GM12892 (cell line): Measurements from ENCODE around the gene ASCC2.

Experiments used
- POLR2A ChIP-seq: IDR thresholded peaks from 2 replicates; pipeline ENCODE4 v1.6.1; 2011; ENCODE audit warnings: low read depth, low read length, control low read depth
- POLR2AphosphoS5 ChIP-seq: IDR thresholded peaks from 2 replicates; pipeline ENCODE4 v1.6.1; 2011; ENCODE audit warnings: low read depth, low read length, control low read depth
- TAF1 ChIP-seq: IDR thresholded peaks from 2 replicates; pipeline ENCODE4 v1.6.1; 2011; ENCODE audit warnings: low read depth, mild to moderate bottlenecking, control low read depth, low read length, borderline replicate concordance

DNA sequence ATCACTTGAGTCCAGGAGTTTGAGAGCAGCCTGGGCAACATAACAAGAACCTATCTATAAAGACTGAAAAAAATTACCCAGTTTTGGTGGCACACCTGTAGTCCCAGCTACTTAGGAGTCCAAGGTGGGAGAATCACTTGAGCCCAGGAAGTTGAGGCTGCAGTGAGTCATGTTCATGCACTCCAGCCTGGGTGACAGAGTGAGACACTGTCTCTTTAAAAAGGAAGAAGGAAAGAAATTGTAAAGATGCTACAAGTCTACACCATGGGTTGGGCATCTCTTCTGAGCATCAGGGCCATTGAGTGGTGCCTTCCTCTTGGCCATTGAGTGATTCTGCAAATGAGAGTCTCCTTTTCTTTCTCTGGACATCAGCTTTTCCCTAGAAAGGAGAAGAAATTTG lies 29.2 kb upstream of the ASCC2 start:
- TF ChIP-seq POLR2A (no peak), TAF1 (no peak), POLR2AphosphoS5 (no peak)
